Suprapubic skin (tissue), 4 donors: ENCODE data around the gene PTPRD.

Source experiments
- POLR2A ChIP-seq, 2 donors: fragments of 450-650 bp; IDR thresholded peaks; one replicate each; pipeline ENCODE4 v1.6.1; 2017; ENCODE audit warnings: antibody characterized with exemption in 2 of 2, mild to moderate bottlenecking in 2 of 2, moderate library complexity in 2 of 2
- POLR2AphosphoS5 ChIP-seq, 3 donors: sonication (generic); formaldehyde crosslinking; IDR thresholded peaks; one replicate each; pipeline ENCODE4 v1.6.1; 2017; ENCODE audit warnings: antibody characterized with exemption in 3 of 3

- TF ChIP-seq POLR2AphosphoS5 (IDR thresholded peaks at IDR 0.05) (no peak), POLR2A (IDR thresholded peaks at IDR 0.05) (no peak)
Observed at GRCh38 chr9:9592104-9592503, 1020.7 kb downstream of the PTPRD start.
